OCI-LY3 (cell line): ENCODE results near the gene DIPK1A.

ENCODE experiments used
- H2AFZ ChIP-seq: fragments of 200-600, 300-600 bp; shearing (Covaris generic); 2 replicates; pipeline ENCODE4 v1.6.0; 2014; ENCODE audit warnings: antibody characterized with exemption, low read depth, low read length
- H3K27ac ChIP-seq: fragments of 200-600, 300-600 bp; sonication (generic); 2 replicates; pipeline ENCODE4 v1.5.1; 2014; ENCODE audit warnings: mild to moderate bottlenecking, low read length, moderate library complexity, mixed read lengths
- H3K27me3 ChIP-seq: fragments of 200-600, 300-600 bp; sonication (generic); 2 replicates; pipeline ENCODE4 v1.6.1; 2014; ENCODE audit warnings: low read depth, low read length, mixed read lengths
- H3K36me3 ChIP-seq: fragments of 200-600, 300-600 bp; sonication (generic); replicated peaks from 2 replicates; pipeline ENCODE3; 2014; ENCODE audit warnings: low read depth, low read length, mixed read lengths
- H3K4me1 ChIP-seq: fragments of 300-600, 200-600 bp; sonication (generic); 2 replicates; pipeline ENCODE4 v1.6.1; 2014; ENCODE audit warnings: low read length, mixed read lengths
- H3K4me2 ChIP-seq: fragments of 200-600, 300-600 bp; sonication (generic); 2 replicates; pipeline ENCODE4 v1.6.1; 2014; ENCODE audit warnings: low read length, mixed read lengths
- H3K4me3 ChIP-seq: fragments of 300-600, 200-600 bp; sonication (generic); 2 replicates; pipeline ENCODE4 v1.5.1; 2014; ENCODE audit warnings: antibody characterized with exemption, mild to moderate bottlenecking, low read length, moderate library complexity
- H3K79me2 ChIP-seq: fragments of 300-600, 200-600 bp; shearing (Covaris generic); 2 replicates; pipeline ENCODE4 v1.6.1; 2014; ENCODE audit warnings: mild to moderate bottlenecking, low read length, mixed read lengths
- H3K9ac ChIP-seq: fragments of 300-600, 200-600 bp; shearing (Covaris generic); 2 replicates; pipeline ENCODE4 v1.6.0; 2014; ENCODE audit warnings: mild to moderate bottlenecking, low read length, moderate library complexity
- H3K9me3 ChIP-seq: fragments of 200-600, 300-600 bp; shearing (Covaris generic); 2 replicates; pipeline ENCODE4 v1.6.1; 2014; ENCODE audit warnings: low read length, mixed read lengths; ENCODE audit not compliant: insufficient read depth
- H4K20me1 ChIP-seq: fragments of 200-600, 300-600 bp; sonication (generic); 2 replicates; pipeline ENCODE4 v1.6.1; 2016; ENCODE audit warnings: low read length, mixed read lengths; ENCODE audit not compliant: insufficient read depth
- CTCF ChIP-seq: fragments of 200-600, 300-600 bp; sonication (generic); IDR thresholded peaks from 2 replicates; pipeline ENCODE4 v1.5.1; 2014; ENCODE audit warnings: antibody characterized with exemption, low read length, low read depth
- EZH2phosphoT487 ChIP-seq: fragments of 200-600 bp; shearing (Covaris generic); IDR thresholded peaks from 2 replicates; pipeline ENCODE4 v1.6.1; 2018; ENCODE audit warnings: antibody characterized with exemption, mixed run types, low read depth

DIPK1A gene

GRCh38 chr1:92850019-92850418 lies 111.2 kb downstream of the DIPK1A start:
- 0 out of 2 replicates have a peak, but pooled peaks cover 3% of the 10 kb centered on the region for H3K4me1 ChIP-seq
- H3K4me2 ChIP-seq = no peak overlapping the region
- TF ChIP-seq CTCF (no peak), EZH2phosphoT487 (no peak)
- H3K9me3 ChIP-seq = no peaks in the 10 kb centered on the region
- no peak overlapping the region for H3K27ac ChIP-seq
- no peak overlapping the region for H3K4me3 ChIP-seq
- H2AFZ ChIP-seq = no peak overlapping the region
- H3K79me2 ChIP-seq = peaks cover 4% of the 10 kb centered on the region; the same call in 1 of the 2 replicates
- H3K36me3 ChIP-seq = no peaks in the 10 kb centered on the region
- H3K27me3 ChIP-seq = no peaks in the 10 kb centered on the region
- H3K9ac ChIP-seq = no peak overlapping the region
- H4K20me1 ChIP-seq = peaks cover 2% of the 10 kb centered on the region; the same call in 1 of the 2 replicates

GRCh38 chr1:92848201-92848600 lies 113.1 kb downstream of the DIPK1A start:
- 0 out of 2 replicates have a peak, but pooled peaks cover 3% of the 10 kb centered on the region for H4K20me1 ChIP-seq
- no peaks in the 10 kb centered on the region for H3K79me2 ChIP-seq
- H2AFZ ChIP-seq = no peak overlapping the region
- no peaks in the 10 kb centered on the region for H3K4me1 ChIP-seq
- no peak for TF ChIP-seq EZH2phosphoT487
- no peak for TF ChIP-seq CTCF
- H3K4me3 ChIP-seq = no peak overlapping the region
- H3K9ac ChIP-seq = no peak overlapping the region
- H3K36me3 ChIP-seq = peaks cover 12% of the 10 kb centered on the region
- no peak overlapping the region for H3K4me2 ChIP-seq
- no peaks in the 10 kb centered on the region for H3K27me3 ChIP-seq
- H3K27ac ChIP-seq = no peak overlapping the region
- H3K9me3 ChIP-seq = no peaks in the 10 kb centered on the region

- peaks cover 3% of the 10 kb centered on the region; the same call in 1 of the 2 replicates for H3K79me2 ChIP-seq
- H3K9ac ChIP-seq = no peak overlapping the region
- H4K20me1 ChIP-seq = peaks cover 17% of the 10 kb centered on the region
- TF ChIP-seq CTCF (no peak), EZH2phosphoT487 (no peak)
- peaks cover 29% of the 10 kb centered on the region for H3K36me3 ChIP-seq
- no peak overlapping the region for H3K4me3 ChIP-seq
- H3K9me3 ChIP-seq = no peaks in the 10 kb centered on the region
- H3K4me2 ChIP-seq = no peak overlapping the region
- no peak overlapping the region for H3K27ac ChIP-seq
- H3K4me1 ChIP-seq = no peaks in the 10 kb centered on the region
- H2AFZ ChIP-seq = no peak overlapping the region
- H3K27me3 ChIP-seq = no peaks in the 10 kb centered on the region
Measured at GRCh38 chr1:92845908-92846307, 115.4 kb downstream of the DIPK1A start.

GRCh38 chr1:92844439-92844838 lies 116.8 kb downstream of the DIPK1A start:
- Histone ChIP-seq H3K9me3 (no peaks in the 10 kb centered on the region), H3K4me1 (no peaks in the 10 kb centered on the region), H3K36me3 (peaks cover 43% of the 10 kb centered on the region), H3K27ac (no peak overlapping the region), H3K4me3 (no peak overlapping the region), H3K4me2 (no peak overlapping the region), H3K79me2 (peaks cover 18% of the 10 kb centered on the region), H4K20me1 (peaks cover 31% of the 10 kb centered on the region), H3K27me3 (no peaks in the 10 kb centered on the region), H3K9ac (no peak overlapping the region), H2AFZ (no peak overlapping the region)
- TF ChIP-seq EZH2phosphoT487 (no peak), CTCF (no peak)
